HepG2 (cell line): Measurements from ENCODE around the gene GLCE.

Source experiments
- AKAP8 ChIP-seq: sonication (generic); formaldehyde crosslinking; IDR thresholded peaks from 2 replicates; pipeline ENCODE4 v1.5.1; 2020; ENCODE audit warnings: mild to moderate bottlenecking, missing genetic modification reagents
- EP300 ChIP-seq, 3 experiments: sonication (generic) in 1 of 3; formaldehyde crosslinking in 1 of 3; IDR thresholded peaks; 2 replicates each; pipeline versions ENCODE4 v1.5.1 to v1.6.1; 2011 to 2020; ENCODE audit warnings: low read depth in 2 of 3, low read length in 2 of 3, borderline replicate concordance in 1 of 3, improper control_type of control experiment in 1 of 3, mild to moderate bottlenecking in 1 of 3, missing genetic modification reagents in 1 of 3, moderate library complexity in 1 of 3
- GZF1 ChIP-seq: sonication (generic); formaldehyde crosslinking; IDR thresholded peaks from 2 replicates; pipeline ENCODE4 v1.5.1; 2020; ENCODE audit warnings: mild to moderate bottlenecking, missing genetic modification reagents
- KDM1A ChIP-seq: IDR thresholded peaks from 2 replicates; pipeline ENCODE4 v1.6.1; 2016; ENCODE audit warnings: missing compliant biosample characterization
- KDM5B ChIP-seq: sonication (generic); formaldehyde crosslinking; IDR thresholded peaks from 2 replicates; pipeline ENCODE4 v1.4.0; 2020; ENCODE audit warnings: missing genetic modification reagents, mild to moderate bottlenecking, borderline replicate concordance
- MTA3 ChIP-seq: sonication (generic); formaldehyde crosslinking; IDR thresholded peaks from 2 replicates; pipeline ENCODE4 v1.4.0; 2020; ENCODE audit warnings: missing genetic modification reagents
- NR1H2 ChIP-seq: sonication (generic); formaldehyde crosslinking; IDR thresholded peaks from 2 replicates; pipeline ENCODE4 v1.8.1; 2022; ENCODE audit warnings: low read depth, missing genetic modification reagents, borderline replicate concordance
- POLR2A ChIP-seq, 2 experiments: IDR thresholded peaks; 2 replicates each; pipeline ENCODE4 v1.6.1; 2011; ENCODE audit warnings: low read depth in 2 of 2, low read length in 2 of 2, mild to moderate bottlenecking in 1 of 2, moderate library complexity in 1 of 2; ENCODE audit not compliant: insufficient read depth in 1 of 2
- PRDM15 ChIP-seq: sonication (generic); formaldehyde crosslinking; IDR thresholded peaks from 2 replicates; pipeline ENCODE4 v1.4.0; 2020; ENCODE audit warnings: missing genetic modification reagents
- SIN3A ChIP-seq: IDR thresholded peaks from 2 replicates; pipeline ENCODE4 v1.6.1; 2011; ENCODE audit warnings: low read depth, mild to moderate bottlenecking, control low read depth, low read length, borderline replicate concordance
- ZKSCAN8 ChIP-seq: IDR thresholded peaks from 2 replicates; pipeline ENCODE4 v1.6.1; 2016; ENCODE audit warnings: borderline replicate concordance, missing genetic modification reagents, missing compliant biosample characterization
- ZNF205 ChIP-seq: IDR thresholded peaks from 2 replicates; pipeline ENCODE4 v1.6.1; 2018; ENCODE audit warnings: missing biosample characterization, missing genetic modification reagents
- ZNF543 ChIP-seq: sonication (generic); formaldehyde crosslinking; IDR thresholded peaks from 2 replicates; pipeline ENCODE4 v1.4.0; 2020; ENCODE audit warnings: mild to moderate bottlenecking, missing genetic modification reagents
- ZNF589 ChIP-seq: sonication (generic); formaldehyde crosslinking; conservative IDR thresholded peaks from 2 replicates; pipeline ENCODE4 v1.8.0; 2022; ENCODE audit warnings: mild to moderate bottlenecking, moderate library complexity, missing genetic modification reagents

DNA sequence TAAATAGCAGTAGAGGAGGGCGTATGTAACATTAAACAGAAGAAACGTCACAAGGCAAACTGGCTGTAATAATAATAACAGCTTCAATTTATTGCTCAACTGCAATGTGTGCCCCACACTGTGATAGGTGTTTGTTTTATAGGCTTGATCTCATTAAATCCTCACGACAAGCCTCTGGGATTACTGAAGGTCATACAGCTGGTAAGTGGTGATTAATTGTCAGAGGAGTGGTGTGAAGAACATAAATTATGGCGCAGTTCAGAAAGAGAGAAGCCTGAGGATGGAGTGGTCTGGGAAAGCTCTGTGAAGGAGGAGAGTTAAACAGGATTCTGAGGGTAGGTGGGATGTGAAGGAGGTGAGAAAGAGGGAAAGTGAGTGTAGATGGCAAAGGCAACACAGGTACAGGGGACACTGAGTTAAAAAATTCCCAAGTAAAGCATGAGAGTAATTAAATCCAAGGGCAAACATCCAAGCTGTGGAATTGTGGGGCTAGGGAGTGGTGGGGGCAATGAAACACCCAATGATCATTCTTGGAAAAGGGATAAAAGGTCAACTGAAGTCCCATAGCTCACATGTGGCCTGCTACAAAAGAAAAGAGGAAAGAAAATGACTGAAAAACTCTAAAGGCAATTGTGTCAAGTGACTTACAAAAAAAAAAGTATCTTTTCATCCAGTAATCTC lies 16.5 kb upstream of the GLCE start:
- TF ChIP-seq EP300 (IDR thresholded peaks at IDR 0.05; ENCODE audit: low read depth in 2 of 2, low read length in 2 of 2) (no peak), EP300 (CRISPR knock-in tag; IDR thresholded peaks at IDR 0.05; ENCODE audit: borderline replicate concordance) (no peak), KDM5B (no peak), MTA3 (no peak), NR1H2 (no peak), KDM1A (CRISPR knock-in tag) (no peak), ZKSCAN8 (CRISPR knock-in tag) (no peak), SIN3A (no peak), POLR2A (IDR thresholded peaks at IDR 0.05; ENCODE audit: insufficient read depth in 1 of 2, low read depth in 2 of 2, low read length in 2 of 2) (no peak), ZNF543 (CRISPR knock-in tag) (no peak), ZNF205 (no peak), PRDM15 (no peak), ZNF589 (CRISPR knock-in tag) (no peak), AKAP8 (no peak), GZF1 (CRISPR knock-in tag) (no peak)
